ENCODE measurements around the gene MBLAC1.

The MBLAC1 gene

GRCh38 chr7:100173806-100174495 lies 47.2 kb downstream of the MBLAC1 start:
- DNase-seq (ENCODE audit: low spot score), result no peak

GRCh38 chr7:100174582-100174981 lies 47.8 kb downstream of the MBLAC1 start:
- no peak for DNase-seq (ENCODE audit: low spot score)

GRCh38 chr7:100175296-100175935 lies 48.6 kb downstream of the MBLAC1 start:
- DNase-seq (ENCODE audit: low spot score), result no peak

GRCh38 chr7:100176096-100177044 lies 49.6 kb downstream of the MBLAC1 start:
- DNase-seq (ENCODE audit: low spot score), result no peak

- DNase-seq (ENCODE audit: low spot score), result peak; percentile 98
These were observed 50.6 kb downstream of the MBLAC1 start, which contains the start of the genes GPC2 and STAG3 for GRCh38 chr7:100177045-100178001. GPC2 (minus strand) TSS chr7:100177381; CDS start chr7:100177199, 182 bp downstream. STAG3 (plus strand) TSS chr7:100177918; CDS start chr7:100180557, 2,639 bp downstream.
